Lower lobe of right lung (tissue), 2 donors: Measurements from ENCODE around the gene NHLRC2. TPM values are rescaled to one million over a fixed set of nuclear protein-coding genes. Genes with fewer than 3 reads are reported as not detected.

Experiments used
- ATAC-seq, 2 donors: fragments of 200-7000 bp; cut with Tn5 transposase; one replicate each; pipeline ENCODE4 v1.9.1; 2020 to 2022; ENCODE audit warnings: mild to moderate bottlenecking in 2 of 2, moderate library complexity in 2 of 2
- DNase-seq: peaks from one replicate; pipeline ENCODE4 v3.0.0-alpha.2; 2020
- H3K27ac ChIP-seq: fragments of 200-600 bp; one replicate; pipeline ENCODE4 v1.8.0; 2022
- H3K27me3 ChIP-seq: fragments of 200-600 bp; one replicate; pipeline ENCODE4 v1.8.0; 2022; ENCODE audit warnings: low read depth
- H3K36me3 ChIP-seq: fragments of 200-600 bp; one replicate; pipeline ENCODE4 v1.8.0; 2022; ENCODE audit warnings: mild to moderate bottlenecking
- H3K4me1 ChIP-seq: fragments of 200-600 bp; one replicate; pipeline ENCODE4 v1.8.0; 2022
- H3K4me3 ChIP-seq: fragments of 200-600 bp; one replicate; pipeline ENCODE4 v1.8.0; 2022; ENCODE audit warnings: mild to moderate bottlenecking
- H3K9me3 ChIP-seq: fragments of 200-600 bp; one replicate; pipeline ENCODE4 v1.8.0; 2022
- intact Hi-C: fragments of 100-400 bp; cut with DNase I; formaldehyde crosslinking; loops from one replicate; pipeline ENCODE4 v1.11.0; 2022
- total RNA-seq: library from RNA; stranded (reverse); fragmentation: NEBNext Ultra II Directional; extraction: Animal tissue kit (Norgen Biotek cat#: 25700); gene quantifications from one replicate; pipeline ENCODE4 v1.2.1, GENCODE V29; 2021
- TF ChIP-seq, protein P1 (sequence below): fragments of 200-600 bp; IDR thresholded peaks from one replicate; pipeline ENCODE4 v1.8.0; 2022; ENCODE audit warnings: antibody characterized with exemption, mild to moderate bottlenecking
- donor health status: DM: no; HTN: yes; CAD: no; lungs with severe emphysema.

The NHLRC2 gene
- total RNA-seq, 1 donor from 2014 or later = 43.6 TPM

GRCh38 chr10:113895018-113895417 is 40.6 kb downstream of the NHLRC2 start:
- intact Hi-C loops = no loop called here
- ATAC-seq (no peak), DNase-seq (no peak)
- H3K9me3 ChIP-seq = no peaks in the 10 kb centered on the region
- H3K27ac ChIP-seq = no peak overlapping the region
- H3K4me3 ChIP-seq = no peak overlapping the region
- H3K36me3 ChIP-seq = peaks cover 18% of the 10 kb centered on the region
- no peaks in the 10 kb centered on the region for H3K27me3 ChIP-seq
- TF ChIP-seq, protein P1, sequence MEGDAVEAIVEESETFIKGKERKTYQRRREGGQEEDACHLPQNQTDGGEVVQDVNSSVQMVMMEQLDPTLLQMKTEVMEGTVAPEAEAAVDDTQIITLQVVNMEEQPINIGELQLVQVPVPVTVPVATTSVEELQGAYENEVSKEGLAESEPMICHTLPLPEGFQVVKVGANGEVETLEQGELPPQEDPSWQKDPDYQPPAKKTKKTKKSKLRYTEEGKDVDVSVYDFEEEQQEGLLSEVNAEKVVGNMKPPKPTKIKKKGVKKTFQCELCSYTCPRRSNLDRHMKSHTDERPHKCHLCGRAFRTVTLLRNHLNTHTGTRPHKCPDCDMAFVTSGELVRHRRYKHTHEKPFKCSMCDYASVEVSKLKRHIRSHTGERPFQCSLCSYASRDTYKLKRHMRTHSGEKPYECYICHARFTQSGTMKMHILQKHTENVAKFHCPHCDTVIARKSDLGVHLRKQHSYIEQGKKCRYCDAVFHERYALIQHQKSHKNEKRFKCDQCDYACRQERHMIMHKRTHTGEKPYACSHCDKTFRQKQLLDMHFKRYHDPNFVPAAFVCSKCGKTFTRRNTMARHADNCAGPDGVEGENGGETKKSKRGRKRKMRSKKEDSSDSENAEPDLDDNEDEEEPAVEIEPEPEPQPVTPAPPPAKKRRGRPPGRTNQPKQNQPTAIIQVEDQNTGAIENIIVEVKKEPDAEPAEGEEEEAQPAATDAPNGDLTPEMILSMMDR = no peak
- no peaks in the 10 kb centered on the region for H3K4me1 ChIP-seq

DNA sequence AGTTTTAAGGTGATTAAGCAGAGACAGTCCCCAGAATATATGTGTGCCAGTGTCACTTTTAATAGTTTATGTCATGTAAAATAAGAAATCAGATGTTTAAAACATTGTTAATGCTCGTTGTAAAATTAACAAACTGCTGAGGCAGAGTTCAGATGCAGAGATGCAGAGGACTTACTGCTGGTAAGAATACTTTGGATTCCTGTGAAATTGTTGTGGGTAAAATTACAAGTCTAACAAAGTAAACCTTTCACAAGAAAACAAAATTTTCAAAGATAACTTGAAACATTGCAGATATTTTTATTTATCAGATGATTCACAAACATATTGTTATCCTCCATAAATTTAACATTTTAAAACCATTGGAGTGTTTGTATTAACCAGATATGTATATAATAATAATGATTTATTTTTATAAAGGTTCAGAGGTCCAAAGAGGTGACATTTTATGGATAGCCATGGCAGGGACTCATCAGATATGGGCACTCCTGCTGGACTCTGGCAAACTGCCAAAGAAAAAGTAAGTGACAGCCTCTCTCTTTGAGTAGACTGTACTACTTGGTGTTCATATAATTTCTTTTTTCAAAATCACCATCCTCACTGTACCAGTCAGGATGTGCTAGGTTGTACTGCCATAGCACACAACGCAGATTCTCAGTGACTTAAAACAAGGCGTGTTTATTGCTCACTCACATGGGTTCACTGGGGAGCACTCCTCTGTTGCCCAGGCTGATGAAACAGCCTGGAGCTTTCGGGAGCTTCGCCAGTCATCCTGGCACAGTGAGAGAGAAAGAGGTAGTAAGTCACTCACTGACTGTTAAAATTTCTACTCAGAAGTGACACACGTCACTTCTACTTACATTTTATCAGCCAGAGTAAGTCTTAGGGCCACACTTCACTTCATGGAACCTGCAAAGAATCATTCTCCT is 43.5 kb downstream of the NHLRC2 start:
- H3K36me3 ChIP-seq = peaks cover 38% of the 10 kb centered on the region
- no peaks in the 10 kb centered on the region for H3K9me3 ChIP-seq
- no peaks in the 10 kb centered on the region for H3K27me3 ChIP-seq
- H3K4me1 ChIP-seq = no peaks in the 10 kb centered on the region
- TF ChIP-seq, protein P1 = no peak
- intact Hi-C loops = no loop called here
- DNase-seq (no peak), ATAC-seq (no peak)
- no peak overlapping the region for H3K4me3 ChIP-seq
- no peak overlapping the region for H3K27ac ChIP-seq

- Histone ChIP-seq H3K27ac (no peak overlapping the region), H3K4me3 (no peak overlapping the region), H3K27me3 (no peaks in the 10 kb centered on the region), H3K9me3 (no peaks in the 10 kb centered on the region), H3K36me3 (peaks cover 60% of the 10 kb centered on the region), H3K4me1 (no peaks in the 10 kb centered on the region)
- ATAC-seq (no peak), DNase-seq (no peak)
- TF ChIP-seq, protein P1 = no peak
- intact Hi-C loops = no loop called here
Measured at GRCh38 chr10:113899952-113900598, 45.6 kb downstream of the NHLRC2 start.

DNA sequence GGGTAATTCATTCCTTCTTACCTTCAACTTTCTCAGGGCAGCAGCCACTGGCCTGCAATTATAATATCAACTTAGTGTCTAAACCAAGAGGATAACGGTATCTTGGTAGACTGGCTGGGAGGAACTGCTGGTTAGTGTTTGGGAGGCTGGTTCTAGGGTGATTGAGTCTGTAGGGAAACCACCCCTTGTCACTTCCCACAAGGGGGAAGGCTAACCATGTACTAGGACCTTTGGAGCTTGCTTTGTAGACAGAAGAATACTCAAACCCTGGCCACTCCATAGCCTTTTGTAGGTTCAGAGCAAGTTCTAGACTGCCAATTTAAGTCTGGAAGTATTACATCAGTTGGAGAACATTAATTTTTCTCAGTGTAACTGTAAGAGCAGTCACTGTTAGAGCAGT is 51.3 kb downstream of the NHLRC2 start:
- H3K4me3 ChIP-seq = no peak overlapping the region
- no peaks in the 10 kb centered on the region for H3K27me3 ChIP-seq
- no peak overlapping the region for H3K27ac ChIP-seq
- intact Hi-C loops = no loop called here
- peaks cover 83% of the 10 kb centered on the region for H3K36me3 ChIP-seq
- no peaks in the 10 kb centered on the region for H3K4me1 ChIP-seq
- no peak for ATAC-seq
- no peaks in the 10 kb centered on the region for H3K9me3 ChIP-seq
- TF ChIP-seq, protein P1 = no peak
- DNase-seq = no peak

DNA sequence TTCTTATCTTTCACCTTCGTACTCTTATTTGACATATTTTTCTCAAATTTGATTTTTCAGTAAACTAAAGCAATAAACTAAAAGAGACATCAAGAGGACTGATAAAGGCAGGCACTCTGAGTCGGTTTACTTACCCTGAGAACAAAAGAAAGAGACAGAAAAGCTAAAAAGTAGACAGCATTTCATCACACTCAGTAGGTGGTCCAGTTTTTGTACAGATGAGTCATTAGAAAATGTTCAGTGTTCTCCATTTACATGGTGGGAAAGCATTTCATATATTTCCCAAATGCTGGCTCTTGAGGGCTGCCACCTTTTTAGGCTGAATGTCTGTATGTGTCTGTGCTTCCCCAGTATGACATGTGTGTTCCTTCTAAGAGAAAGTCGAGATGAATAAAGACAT is 52.7 kb downstream of the NHLRC2 start:
- no peak for ATAC-seq
- Histone ChIP-seq H3K4me1 (no peaks in the 10 kb centered on the region), H3K4me3 (no peak overlapping the region), H3K27ac (no peak overlapping the region), H3K27me3 (no peaks in the 10 kb centered on the region), H3K36me3 (peaks cover 75% of the 10 kb centered on the region), H3K9me3 (no peaks in the 10 kb centered on the region)
- intact Hi-C loops = no loop called here
- DNase-seq = no peak
- TF ChIP-seq, protein P1 = no peak
